PFSK-1 (cell line): ENCODE measurements around the gene MAST4.

Experiments
- POLR2AphosphoS5 ChIP-seq: IDR thresholded peaks from 2 replicates; pipeline ENCODE4 v1.6.1; 2012; ENCODE audit warnings: low read depth, mild to moderate bottlenecking, control low read depth, low read length, moderate library complexity
- SIN3A ChIP-seq: IDR thresholded peaks from 2 replicates; pipeline ENCODE4 v1.6.1; 2012; ENCODE audit warnings: mild to moderate bottlenecking, low read length, moderate library complexity, borderline replicate concordance; ENCODE audit not compliant: insufficient read depth
- TAF1 ChIP-seq: IDR thresholded peaks from 2 replicates; pipeline ENCODE4 v1.6.1; 2012; ENCODE audit warnings: low read length, control low read depth, borderline replicate concordance; ENCODE audit not compliant: insufficient read depth
- TF ChIP-seq, protein P1 (sequence below), 2 experiments: IDR thresholded peaks; 2 replicates each; pipeline versions ENCODE4 v1.6.1 to v1.8.0; 2011 to 2012; ENCODE audit warnings: low read depth in 2 of 2, low read length in 2 of 2, control low read depth in 1 of 2, inconsistent platforms in 1 of 2, mild to moderate bottlenecking in 1 of 2, moderate library complexity in 1 of 2; ENCODE audit not compliant: insufficient read depth in 1 of 2

DNA sequence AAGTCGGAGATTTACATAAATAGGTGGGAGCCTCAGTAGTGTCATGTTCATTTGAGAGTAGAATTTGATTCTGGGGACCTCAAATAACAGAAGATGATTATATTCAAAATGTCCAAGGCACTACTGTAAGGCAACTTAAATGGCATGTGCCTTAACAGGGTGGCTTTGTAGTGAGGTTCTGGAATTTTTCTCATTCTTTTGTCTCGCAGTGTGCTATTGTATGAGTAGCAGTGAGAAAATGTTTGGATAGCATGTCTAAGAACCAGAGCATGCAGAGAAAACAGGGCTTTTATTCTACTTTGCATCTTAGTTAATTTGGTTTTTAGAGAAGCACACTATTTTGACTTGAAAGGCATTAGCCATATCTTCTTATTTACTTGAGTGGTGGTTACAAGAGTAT lies 25.0 kb downstream of the MAST4 start:
- no peak for TF ChIP-seq TAF1
- no peak for TF ChIP-seq POLR2AphosphoS5
- TF ChIP-seq, protein P1, sequence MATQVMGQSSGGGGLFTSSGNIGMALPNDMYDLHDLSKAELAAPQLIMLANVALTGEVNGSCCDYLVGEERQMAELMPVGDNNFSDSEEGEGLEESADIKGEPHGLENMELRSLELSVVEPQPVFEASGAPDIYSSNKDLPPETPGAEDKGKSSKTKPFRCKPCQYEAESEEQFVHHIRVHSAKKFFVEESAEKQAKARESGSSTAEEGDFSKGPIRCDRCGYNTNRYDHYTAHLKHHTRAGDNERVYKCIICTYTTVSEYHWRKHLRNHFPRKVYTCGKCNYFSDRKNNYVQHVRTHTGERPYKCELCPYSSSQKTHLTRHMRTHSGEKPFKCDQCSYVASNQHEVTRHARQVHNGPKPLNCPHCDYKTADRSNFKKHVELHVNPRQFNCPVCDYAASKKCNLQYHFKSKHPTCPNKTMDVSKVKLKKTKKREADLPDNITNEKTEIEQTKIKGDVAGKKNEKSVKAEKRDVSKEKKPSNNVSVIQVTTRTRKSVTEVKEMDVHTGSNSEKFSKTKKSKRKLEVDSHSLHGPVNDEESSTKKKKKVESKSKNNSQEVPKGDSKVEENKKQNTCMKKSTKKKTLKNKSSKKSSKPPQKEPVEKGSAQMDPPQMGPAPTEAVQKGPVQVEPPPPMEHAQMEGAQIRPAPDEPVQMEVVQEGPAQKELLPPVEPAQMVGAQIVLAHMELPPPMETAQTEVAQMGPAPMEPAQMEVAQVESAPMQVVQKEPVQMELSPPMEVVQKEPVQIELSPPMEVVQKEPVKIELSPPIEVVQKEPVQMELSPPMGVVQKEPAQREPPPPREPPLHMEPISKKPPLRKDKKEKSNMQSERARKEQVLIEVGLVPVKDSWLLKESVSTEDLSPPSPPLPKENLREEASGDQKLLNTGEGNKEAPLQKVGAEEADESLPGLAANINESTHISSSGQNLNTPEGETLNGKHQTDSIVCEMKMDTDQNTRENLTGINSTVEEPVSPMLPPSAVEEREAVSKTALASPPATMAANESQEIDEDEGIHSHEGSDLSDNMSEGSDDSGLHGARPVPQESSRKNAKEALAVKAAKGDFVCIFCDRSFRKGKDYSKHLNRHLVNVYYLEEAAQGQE (IDR thresholded peaks at IDR 0.05; ENCODE audit: insufficient read depth in 1 of 2, low read depth in 2 of 2, low read length in 2 of 2), result no peak
- TF ChIP-seq SIN3A, result no peak
